Activated T-cell treated with anti-CD3 and anti-CD28 coated beads for 4 hours (primary cell): ENCODE measurements around the gene COL4A3.

Experiments used
- DNase-seq: peaks from one replicate; pipeline ENCODE4 v3.0.0-alpha.2; 2020

Gene COL4A3

DNA sequence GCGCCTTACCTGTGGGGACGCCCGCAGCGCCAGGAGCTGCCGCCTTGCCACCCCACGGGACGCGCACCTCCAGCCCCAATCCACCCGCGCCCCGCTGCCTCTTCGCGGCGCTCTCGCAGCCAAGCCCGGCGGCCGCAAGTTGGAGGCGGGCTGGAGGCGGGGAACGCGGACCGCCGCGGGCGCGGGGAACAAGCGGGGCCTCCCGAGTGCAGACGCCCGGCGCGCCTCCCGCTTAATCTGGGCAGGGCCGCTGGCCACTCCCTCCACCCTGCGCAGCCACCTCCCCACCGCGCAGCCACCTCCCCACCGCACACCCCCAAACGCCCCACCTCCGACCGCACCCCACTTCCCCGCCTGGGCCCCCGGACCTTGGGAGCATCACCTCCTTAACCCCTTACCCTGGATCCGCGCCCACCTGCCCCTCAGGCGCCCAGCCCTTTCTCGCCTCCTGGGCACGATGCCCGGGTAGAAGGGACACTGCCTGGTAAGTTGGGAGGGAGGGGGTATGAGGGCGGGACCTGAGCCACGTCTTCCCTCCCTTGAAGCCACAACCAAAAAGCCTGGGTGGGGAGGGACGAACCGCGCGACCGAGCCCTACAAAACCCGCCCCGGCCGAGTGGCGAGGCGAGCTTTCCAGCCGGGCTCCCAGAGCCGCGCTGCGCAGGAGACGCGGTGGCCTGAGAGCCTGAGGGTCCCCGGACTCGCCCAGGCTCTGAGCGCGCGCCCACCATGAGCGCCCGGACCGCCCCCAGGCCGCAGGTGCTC lies at the start of gene COL4A3, which contains the start of gene COL4A4:
Gene COL4A3 (plus strand): TSS at position 627 of the 765 bp plus-strand sequence. CDS start 103 bp downstream, at position 730.
Gene COL4A4 (minus strand): TSS at position 208 of the 765 bp plus-strand sequence. CDS start 16,722 bp downstream, outside the sequence.
- no peak for DNase-seq

DNA sequence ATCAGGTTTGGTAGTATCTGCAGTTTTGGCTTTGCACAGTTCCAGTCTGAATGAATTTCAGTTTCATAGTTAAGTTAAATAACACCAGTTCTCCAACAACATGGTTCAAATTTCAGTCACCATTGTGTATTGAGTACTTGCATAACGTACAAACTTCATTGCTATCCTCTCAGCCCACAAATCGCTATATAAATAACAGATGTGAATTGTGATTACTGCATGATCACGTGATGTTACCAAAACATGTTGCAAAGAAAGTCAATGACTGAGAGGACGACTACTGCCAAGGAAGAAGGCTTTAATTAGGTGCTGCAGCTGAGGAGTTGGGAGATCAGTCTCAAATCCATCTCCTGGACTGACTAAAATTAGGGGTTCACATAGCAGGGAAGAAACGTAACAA lies 48.7 kb upstream of the COL4A3 start:
- DNase-seq, result no peak

DNA sequence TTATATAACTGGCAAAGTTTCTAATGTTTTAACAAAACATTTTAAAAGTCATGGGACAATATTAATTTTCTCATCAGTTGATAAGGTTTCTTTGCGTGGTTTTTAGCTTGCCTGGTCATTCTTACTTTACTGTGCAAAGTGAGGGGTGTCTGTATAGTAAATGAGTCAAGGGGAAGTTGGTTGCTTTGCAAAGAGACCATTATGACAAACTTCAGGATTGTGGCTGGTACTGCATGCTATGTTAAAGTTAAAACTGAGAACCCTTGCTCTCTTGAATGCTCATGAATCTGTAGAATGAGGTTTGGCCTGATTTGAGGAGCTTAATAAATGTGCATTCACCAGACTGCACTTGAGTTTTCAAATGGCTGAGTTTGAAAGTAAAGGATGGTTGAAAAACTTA lies 47.4 kb upstream of the COL4A3 start:
- no peak for DNase-seq

DNA sequence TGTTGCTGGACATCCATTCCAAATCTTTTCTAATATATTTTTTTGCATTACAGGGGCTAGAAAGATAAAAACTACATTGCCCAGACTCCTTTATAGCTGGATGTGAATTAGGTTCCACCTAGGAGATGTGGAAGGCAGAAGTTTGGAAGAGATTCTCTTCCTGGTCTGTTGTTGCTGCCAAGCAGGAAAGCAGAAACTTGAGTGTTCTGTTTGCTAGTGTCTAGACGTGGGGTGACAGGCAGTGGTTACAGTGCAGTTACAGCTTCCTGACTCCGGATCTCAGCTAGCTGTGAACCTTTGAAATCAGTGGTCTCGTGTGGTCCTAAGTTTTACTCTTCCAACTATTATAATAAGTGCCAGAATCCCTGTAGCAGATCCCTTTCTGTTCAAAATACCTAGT lies 46.6 kb upstream of the COL4A3 start:
- no peak for DNase-seq

DNA sequence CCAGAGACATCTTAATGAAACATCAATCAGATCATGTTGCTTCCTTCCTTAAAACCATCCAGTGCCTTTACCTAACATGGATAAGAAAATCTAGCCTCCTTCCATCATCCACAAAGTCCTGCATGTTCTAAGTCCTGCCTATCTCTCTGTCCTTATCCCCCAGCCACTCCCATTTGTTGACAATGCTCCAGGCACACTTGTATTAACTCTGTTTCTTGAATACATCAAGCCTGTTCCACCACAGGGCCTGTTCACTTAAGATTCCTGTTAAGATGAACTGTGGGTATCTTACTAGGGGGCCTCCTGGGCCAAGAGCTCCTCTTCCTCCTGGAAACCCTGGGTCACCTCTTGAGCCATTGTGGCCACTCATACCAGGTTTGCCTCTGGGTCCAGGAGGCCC lies 46.1 kb upstream of the COL4A3 start:
- DNase-seq, result no peak

DNA sequence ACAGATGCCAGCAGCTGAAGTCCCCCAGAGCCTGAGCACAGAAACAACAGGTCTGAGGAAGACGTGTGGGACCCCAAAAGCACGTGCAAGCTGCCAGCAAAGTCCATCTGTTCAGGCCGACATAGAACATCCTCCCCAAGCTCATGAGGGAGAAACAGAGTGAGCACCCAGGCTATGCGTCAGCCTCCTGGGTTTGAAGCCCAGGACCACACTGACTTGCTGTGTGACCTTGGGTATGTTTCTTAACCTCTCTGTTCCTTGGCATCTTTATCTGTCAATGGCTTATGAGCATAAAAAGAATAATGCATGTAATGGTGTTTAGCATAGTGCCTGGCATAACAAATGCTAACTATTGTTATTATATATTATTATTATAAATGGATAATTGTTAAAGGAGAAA lies 40.7 kb upstream of the COL4A3 start:
- no peak for DNase-seq

DNA sequence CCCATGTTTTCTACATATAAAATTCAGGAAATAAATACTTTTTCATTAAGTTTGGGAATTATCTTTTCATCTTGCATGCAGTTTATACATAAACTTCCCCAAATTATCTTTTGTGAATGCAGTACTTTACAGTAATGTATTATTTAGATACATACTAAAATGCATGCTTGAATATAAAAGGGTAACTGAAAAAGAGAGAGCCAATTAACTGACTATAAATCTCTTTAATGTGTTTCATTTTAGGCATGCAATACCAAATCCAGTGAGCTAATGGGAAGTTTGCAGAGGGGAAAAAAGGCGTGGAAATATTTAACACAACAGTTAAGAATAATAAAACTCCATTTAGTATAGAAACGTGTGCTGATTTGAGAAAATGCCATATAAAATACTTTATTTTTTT lies 39.6 kb upstream of the COL4A3 start:
- no peak for DNase-seq

DNA sequence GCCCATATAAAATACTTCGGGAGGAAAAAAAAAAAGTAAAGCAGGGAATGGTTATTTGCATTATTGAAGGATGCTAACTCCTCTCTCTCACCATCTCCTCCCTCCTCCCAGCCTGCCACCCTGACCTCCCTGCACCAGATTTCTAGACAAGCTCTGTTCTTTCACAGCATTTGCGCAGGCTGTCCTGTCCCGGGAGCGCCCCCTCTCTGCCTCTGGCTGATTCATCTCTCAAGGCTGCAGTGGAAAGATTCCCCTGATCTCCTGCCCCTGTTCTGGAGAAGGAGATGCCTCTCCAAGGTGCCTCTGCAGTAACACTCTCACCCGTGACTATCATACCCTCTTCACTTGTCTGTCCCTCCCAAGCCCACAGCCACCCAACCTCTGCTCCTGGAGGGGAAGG lies 38.9 kb upstream of the COL4A3 start:
- DNase-seq, result no peak

DNA sequence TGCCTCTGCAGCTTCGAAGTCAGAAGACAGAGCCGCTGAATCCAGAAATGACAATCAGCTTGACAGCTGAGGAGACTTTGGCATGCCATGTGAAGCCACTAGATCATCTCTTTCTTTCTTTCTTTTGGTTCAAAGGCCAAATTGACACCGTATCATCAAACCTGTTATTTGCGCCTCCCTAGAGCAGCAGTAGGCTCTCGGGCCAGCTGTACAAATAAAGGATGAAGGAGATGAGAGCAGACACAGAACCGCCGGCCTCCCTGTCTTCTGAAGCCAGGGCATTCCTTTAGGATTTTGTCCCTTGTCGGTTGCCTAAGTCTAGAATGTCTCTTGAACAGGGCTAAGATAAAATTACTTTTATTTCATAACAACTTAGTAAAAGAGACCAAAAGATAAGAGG lies 37.2 kb upstream of the COL4A3 start:
- DNase-seq, result no peak

DNA sequence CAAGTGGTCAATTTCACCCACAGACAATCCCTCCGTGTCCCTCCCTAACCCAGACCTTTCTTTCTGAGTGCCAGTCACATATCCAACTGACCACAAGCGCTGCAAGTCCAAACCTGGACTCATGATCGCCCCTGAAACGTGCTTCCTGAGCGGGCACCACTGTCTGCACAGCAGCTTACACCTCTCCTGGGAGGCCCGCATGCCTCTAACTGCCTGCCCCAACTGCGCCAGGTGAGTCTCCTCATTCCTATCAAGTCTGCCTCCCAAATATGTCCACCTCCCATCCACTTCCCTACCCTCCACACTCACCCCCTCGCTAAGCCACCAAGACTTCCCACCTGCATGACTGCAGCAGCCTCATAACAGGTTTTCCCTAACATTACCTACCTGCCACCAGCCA lies 33.8 kb upstream of the COL4A3 start:
- no peak for DNase-seq

DNA sequence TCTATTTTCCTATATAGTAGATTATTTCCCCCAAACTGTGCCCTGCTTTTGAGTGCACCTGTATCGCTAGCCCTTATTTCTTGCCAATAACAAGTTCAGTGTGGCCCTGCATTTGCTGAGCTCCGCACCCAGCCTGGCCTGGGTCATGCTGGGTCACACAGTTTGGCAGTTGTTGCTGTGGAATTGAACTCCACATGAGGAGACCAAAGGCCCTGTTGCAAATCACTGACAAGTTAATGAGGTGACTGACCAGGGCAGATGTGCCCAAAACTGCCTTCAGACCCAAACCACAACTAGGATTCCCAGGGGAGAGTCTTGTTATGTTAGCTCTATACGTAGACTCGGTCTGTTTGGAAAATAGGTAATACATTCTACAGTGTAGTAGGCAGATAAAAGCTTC lies 31.4 kb upstream of the COL4A3 start:
- no peak for DNase-seq

DNA sequence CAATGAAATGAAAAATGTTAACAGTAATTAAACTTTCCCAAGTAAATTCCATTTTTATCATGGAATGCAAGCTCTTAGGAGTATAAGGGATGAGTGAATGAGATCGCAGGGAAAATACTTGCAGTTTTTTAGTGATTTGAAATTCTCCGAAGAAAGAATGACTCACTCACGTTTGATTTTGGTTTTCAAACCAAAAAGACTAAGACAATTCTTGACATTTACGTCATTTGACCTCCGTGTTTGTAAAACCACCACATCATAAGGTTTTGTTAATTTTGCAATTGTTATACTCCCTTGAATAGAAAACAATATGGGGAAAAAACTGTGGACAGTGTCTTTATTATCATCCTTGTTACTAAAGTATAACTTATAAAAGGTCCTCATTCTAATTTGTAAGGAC lies 29.8 kb upstream of the COL4A3 start:
- DNase-seq, result no peak

DNA sequence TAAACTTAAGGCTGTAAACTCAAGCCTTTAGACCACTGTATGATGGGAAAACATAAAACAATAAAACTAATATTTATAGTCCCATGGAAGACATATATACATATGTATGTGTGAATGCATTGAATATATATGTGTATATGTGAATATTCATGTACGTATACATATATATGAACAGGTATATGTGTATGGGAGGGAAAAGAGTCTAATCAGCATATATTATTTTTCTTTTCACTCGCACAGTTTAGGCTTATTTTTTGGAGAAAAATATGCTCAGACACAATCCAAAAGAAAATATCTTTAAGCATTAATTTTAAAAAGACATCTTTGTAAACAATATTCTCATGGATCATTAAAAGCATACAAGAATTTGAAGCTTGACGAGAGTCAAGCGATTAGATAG lies 23.1 kb upstream of the COL4A3 start:
- no peak for DNase-seq

DNA sequence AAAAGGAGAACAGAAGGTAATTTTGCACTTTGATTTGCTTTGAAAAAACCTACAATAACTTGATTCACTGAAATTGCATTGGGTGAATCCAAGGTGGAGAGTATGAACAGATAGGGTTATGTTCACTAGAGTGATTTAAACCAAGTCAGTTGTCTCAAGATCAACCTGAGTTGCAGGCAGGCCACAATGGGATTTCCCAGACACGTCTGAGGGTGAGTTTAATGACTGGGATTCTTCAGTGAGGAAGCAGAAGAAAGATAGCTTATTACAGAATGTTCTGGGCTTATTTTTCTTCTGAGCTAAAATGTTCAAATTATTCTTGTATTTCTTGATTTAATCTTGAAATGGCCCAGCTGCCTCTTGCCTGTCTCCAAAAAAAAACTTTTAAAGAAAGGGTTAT lies 20.5 kb upstream of the COL4A3 start:
- no peak for DNase-seq

DNA sequence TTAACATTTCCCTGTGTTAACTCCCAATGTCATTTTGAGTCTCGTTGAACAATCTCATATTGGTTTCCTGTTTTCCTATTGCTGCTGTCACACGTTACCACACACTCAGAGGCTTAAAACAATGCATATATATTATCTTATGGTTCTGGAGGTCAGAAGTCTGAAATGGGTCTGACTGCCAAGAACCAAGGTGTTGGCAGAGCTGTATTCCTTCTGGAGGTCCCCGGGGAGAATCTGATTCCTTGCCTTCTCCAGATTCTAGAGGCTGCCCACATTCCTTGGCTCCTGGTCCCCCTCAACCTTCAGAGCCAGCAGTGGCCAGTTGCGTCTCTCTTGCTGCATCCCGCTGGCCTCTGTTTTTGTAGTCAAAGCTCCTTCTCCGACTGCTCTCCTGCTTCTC lies 18.0 kb upstream of the COL4A3 start:
- DNase-seq, result no peak

DNA sequence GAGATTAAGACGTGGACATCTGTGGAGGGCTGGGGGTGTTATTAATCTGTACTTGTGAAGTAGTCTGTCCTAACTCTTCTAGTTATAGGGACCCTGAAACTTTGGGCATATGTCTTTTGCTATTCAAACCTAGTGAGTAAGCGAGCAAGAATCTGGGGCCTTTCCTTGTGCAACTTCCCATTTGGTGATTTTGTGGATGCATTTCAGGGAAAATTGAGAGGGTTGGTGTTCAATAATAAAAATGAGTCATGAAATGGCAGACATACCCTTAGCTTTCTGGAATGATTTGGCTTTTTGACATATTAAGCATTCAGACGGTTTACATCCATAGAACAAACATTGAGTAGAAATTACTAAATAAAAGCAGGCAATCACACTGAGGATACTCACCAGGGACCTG lies 17.4 kb upstream of the COL4A3 start:
- DNase-seq, result no peak

DNA sequence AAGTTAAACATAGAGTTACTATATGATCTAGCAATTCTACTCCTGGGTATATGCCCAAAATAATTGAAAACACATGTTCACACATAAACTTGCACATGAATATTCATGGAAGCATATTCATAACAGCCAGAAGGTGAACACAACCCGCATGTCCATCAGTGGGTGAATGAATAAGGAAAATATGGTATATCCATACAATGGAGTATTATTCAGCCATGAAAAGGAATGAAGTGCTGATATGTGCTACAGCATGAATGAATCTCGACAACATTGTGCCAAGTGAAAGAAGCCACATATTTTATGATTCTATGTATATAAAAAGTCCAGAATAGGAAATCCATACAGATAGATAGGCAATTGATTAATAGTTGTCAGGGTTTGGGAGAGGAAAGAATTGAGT lies 16.3 kb upstream of the COL4A3 start:
- DNase-seq, result no peak

DNA sequence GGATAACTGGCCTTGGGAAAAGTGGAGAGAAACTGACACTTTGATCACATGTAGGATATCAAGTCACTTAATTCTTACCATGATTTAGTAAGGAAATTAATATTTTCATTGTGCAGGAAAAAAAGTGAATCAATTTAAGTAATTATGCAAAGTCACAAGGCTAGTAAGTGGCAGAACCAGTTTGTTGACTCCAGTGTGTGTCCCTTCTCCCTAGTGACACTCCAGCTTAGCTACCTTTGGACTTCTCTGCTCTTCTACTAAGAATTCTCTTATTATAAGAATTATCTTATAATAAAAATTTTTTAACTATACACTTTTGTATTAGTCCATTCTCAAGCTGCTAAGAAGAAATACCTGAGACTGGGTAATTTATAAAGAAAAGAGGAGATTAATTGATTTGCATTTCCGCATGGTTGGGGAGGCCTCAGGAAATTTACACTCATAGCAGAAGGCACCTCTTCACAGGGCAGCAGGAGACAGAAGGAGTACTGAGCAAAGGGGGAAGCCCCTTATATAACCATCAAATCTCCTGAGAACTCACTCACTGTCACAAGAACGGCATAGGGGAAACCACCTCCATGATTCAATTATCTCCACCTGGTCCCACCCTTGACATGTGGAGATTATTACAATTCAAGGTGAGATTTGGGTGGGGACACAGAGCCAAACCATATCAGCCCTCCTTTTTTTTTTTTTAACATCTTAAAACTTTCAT lies 14.0 kb upstream of the COL4A3 start:
- no peak for DNase-seq

DNA sequence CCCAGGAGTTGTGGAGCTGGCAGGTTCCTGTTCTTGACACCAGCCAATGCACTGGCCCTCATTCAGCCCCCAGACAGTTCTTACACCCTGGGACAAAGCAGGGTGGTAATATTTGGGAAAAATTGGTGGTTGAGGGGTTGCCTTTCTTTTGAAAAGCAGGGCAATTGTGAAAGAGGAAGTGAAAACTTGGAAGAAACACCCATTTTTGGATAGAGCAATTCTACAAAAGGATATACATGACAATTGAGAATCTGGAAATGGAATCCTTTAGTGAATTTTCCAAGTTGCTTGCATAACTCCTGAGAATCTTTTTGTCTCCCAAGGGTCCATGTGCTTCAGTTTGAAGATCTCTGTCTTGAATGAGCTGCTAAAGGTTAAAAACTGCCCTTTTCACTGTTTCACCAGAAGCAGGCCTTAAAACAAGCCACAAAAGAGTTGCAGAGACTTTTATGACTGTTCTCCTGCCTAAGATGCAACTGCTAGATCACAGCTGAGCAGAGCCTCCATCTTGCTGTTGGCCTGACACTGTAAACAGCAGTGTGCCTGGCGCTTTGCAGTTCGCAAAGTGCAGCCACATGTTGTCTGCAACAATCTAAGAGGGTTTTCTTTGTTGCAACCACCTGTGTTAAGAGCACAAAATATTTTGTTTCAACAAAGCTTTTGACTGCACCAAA lies 12.2 kb upstream of the COL4A3 start:
- no peak for DNase-seq

DNA sequence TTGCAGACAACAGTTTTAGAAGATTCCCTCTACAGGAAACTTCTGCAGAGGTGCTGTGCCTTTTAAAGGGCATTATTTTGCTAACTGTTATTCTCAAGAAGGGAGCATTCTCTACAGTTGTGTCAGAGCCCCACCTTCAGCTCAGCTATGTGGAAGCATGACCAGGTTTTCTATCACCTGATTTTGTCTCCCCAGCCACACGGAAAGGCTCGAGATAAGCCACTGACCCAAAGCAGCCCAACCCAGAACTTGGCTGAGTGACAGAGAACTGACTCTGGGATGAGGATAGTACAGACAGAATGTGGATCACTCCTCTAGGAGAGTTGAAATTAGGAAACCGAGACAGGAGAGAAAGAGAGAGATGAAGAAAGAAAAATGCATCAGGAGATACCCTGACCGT lies 11.1 kb upstream of the COL4A3 start:
- no peak for DNase-seq

DNA sequence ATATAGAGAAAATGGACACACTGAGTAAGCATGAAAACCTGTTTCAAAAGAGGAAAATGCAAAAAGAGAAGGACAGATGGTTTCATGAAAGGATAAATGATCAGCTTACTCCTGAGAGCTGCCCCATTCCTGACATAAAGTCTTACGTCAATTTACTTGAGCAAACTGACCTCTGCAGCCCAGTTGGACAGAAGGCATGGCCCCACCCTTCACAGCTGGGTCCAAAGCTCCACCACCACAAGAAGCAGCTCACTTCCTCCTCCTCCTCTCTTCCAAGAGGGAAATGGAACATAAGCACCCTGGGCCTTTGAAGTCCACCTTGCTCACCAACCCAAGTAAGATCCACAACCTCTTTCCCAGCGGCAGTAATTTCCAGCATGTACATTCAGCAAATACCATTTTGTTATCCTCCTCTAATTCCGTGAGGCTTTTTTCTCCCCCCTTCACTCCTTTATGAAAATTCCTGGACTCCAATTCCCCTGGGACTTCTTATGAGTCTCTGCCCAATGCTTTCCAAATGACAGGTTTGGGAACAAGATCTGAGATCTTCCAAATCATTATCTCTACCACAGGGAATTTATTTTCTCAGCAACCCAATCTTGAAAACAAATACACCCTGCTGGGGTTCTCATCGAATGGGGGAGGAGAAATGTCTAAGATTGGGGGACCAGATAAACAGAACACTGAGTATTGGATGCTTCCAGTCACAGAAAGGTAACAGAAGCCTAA lies 10.5 kb upstream of the COL4A3 start:
- no peak for DNase-seq

DNA sequence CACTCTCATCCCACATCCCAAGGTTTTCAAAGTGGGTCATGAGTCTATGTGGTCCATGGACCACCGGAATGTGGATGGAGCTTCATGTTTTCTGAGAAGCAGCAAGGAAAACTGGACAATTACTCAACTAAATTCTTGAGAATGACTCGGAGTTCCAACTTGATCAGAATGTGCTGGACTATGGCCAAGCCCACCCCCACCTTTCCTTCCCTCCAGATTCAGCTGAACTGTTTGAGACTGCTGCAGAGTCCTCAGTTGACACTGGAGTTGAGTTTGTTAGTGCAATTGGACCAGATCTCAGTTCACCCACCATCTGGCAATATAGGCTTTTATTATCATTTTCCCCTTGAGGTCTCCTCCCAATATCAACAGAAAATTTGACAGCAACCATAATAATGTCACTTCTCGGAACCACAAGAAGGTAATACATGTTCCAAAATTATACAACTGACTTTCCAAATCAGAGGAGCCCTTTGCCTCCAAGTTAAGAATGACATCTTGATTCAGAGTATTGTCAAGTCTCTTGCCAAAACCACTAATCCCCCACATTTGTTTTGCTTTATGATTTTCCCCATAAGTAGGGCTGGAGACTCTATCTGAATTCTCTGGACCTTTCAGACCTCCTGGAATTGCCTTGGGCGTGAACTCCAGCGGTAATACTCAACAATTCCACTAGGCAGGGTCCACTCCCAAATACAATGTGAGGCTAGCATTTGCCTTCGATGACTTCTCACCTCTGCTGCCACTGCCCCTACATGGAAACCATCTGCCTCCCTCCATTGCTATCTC lies 9.2 kb upstream of the COL4A3 start:
- no peak for DNase-seq
